GM23338 (cell line): ENCODE measurements around the gene CELSR3. TPM values are rescaled to one million over a fixed set of nuclear protein-coding genes. Genes with fewer than 3 reads are reported as not detected.

ENCODE experiments used
- ATAC-seq: fragments of 200-7000 bp; cut with Tn5 transposase; 3 replicates; pipeline ENCODE4 v1.9.1; 2020
- DNase-seq: peaks from one replicate; pipeline ENCODE4 v3.0.0-alpha.2; 2015; ENCODE audit warnings: low spot score
- H2AFZ ChIP-seq: fragments of 200-600 bp; sonication (generic); 2 replicates; pipeline ENCODE4 v1.8.0; 2016; ENCODE audit warnings: antibody characterized with exemption, mild to moderate bottlenecking, moderate library complexity
- H3F3A ChIP-seq: fragments of 200-600 bp; sonication (generic); replicated peaks from 2 replicates; pipeline ENCODE4 v1.8.0; 2017; ENCODE audit warnings: antibody characterized with exemption, mixed run types, low read depth
- H3K27ac ChIP-seq: fragments of 200-600 bp; sonication (generic); 2 replicates; pipeline ENCODE4 v1.6.1; 2016; ENCODE audit warnings: low read depth
- H3K27me3 ChIP-seq: fragments of 200-600 bp; sonication (generic); 2 replicates; pipeline ENCODE4 v1.8.0; 2016; ENCODE audit warnings: mild to moderate bottlenecking, mixed run types, moderate library complexity; ENCODE audit not compliant: insufficient read depth
- H3K36me3 ChIP-seq: fragments of 200-600 bp; sonication (generic); 2 replicates; pipeline ENCODE4 v1.8.0; 2016; ENCODE audit warnings: mild to moderate bottlenecking; ENCODE audit not compliant: insufficient read depth
- H3K4me1 ChIP-seq: fragments of 200-600 bp; sonication (generic); 2 replicates; pipeline ENCODE4 v1.8.0; 2016; ENCODE audit warnings: mild to moderate bottlenecking, moderate library complexity; ENCODE audit not compliant: insufficient read depth
- H3K4me2 ChIP-seq: fragments of 200-600 bp; sonication (generic); 2 replicates; pipeline ENCODE4 v1.7.1; 2017; ENCODE audit warnings: mixed run types
- H3K4me3 ChIP-seq: fragments of 200-600 bp; sonication (generic); 2 replicates; pipeline ENCODE4 v1.6.1; 2016; ENCODE audit warnings: mixed run types
- H3K79me2 ChIP-seq: fragments of 200-600 bp; sonication (generic); replicated peaks from 2 replicates; pipeline ENCODE4 v1.8.0; 2017; ENCODE audit warnings: mild to moderate bottlenecking; ENCODE audit not compliant: insufficient read depth
- H3K9me2 ChIP-seq: fragments of 200-600 bp; sonication (generic); 2 replicates; pipeline ENCODE4 v1.8.0; 2017; ENCODE audit not compliant: insufficient read depth
- H4K20me1 ChIP-seq: fragments of 200-600 bp; sonication (generic); replicated peaks from 2 replicates; pipeline ENCODE4 v1.8.0; 2017; ENCODE audit warnings: mild to moderate bottlenecking; ENCODE audit not compliant: insufficient read depth
- H3K27ac Mint-ChIP-seq: 2 replicates; pipeline ENCODE4 v1.8.0; 2020; ENCODE audit warnings: inconsistent platforms, mild to moderate bottlenecking, moderate library complexity, mixed read lengths
- H3K27me3 Mint-ChIP-seq: 3 replicates; pipeline ENCODE4 v1.8.0; 2022; ENCODE audit warnings: low read depth, mild to moderate bottlenecking, moderate library complexity, mixed read lengths, inconsistent platforms; ENCODE audit not compliant: insufficient read depth, poor library complexity
- H3K36me3 Mint-ChIP-seq: 3 replicates; pipeline ENCODE4 v1.8.0; 2021; ENCODE audit warnings: low read depth, mild to moderate bottlenecking, inconsistent platforms, moderate library complexity, mixed read lengths
- H3K4me1 Mint-ChIP-seq: 3 replicates; pipeline ENCODE4 v1.8.0; 2020; ENCODE audit warnings: mild to moderate bottlenecking, inconsistent platforms, mixed read lengths
- H3K4me3 Mint-ChIP-seq: 3 replicates; pipeline ENCODE4 v1.8.0; 2021; ENCODE audit warnings: moderate library complexity, mild to moderate bottlenecking, inconsistent platforms, mixed read lengths
- H3K9me3 Mint-ChIP-seq: 3 replicates; pipeline ENCODE4 v1.8.0; 2020; ENCODE audit warnings: moderate library complexity, mild to moderate bottlenecking, inconsistent platforms, mixed read lengths
- CREB1 ChIP-seq: fragments of 250-450 bp; sonication (Bioruptor Pico); IDR thresholded peaks from 2 replicates; pipeline ENCODE4 v1.5.0; 2020; ENCODE audit warnings: low read depth, mild to moderate bottlenecking, moderate library complexity
- EZH2 ChIP-seq: fragments of 200-600 bp; sonication (generic); IDR thresholded peaks from one replicate; pipeline ENCODE4 v1.8.0; 2017; ENCODE audit warnings: antibody characterized with exemption, mild to moderate bottlenecking, low read depth; ENCODE audit not compliant: unreplicated experiment
- EZH2phosphoT487 ChIP-seq: fragments of 200-600 bp; sonication (generic); IDR thresholded peaks from one replicate; pipeline ENCODE4 v1.8.1; 2018; ENCODE audit warnings: antibody characterized with exemption; ENCODE audit not compliant: unreplicated experiment
- NANOG ChIP-seq: IDR thresholded peaks from 2 replicates; pipeline ENCODE4 v1.6.1; 2016; ENCODE audit warnings: antibody characterized with exemption, borderline replicate concordance
- STAT1 ChIP-seq: IDR thresholded peaks from one replicate; pipeline ENCODE4 v1.6.1; 2016; ENCODE audit warnings: antibody characterized with exemption; ENCODE audit not compliant: unreplicated experiment
- ZNF331 ChIP-seq: fragments of 250-450 bp; sonication (Bioruptor Pico); IDR thresholded peaks from 2 replicates; pipeline ENCODE4 v1.5.0; 2020; ENCODE audit warnings: low read depth, mild to moderate bottlenecking, moderate library complexity
- polyA plus RNA-seq: library from polyadenylated mRNA; unstranded; fragments of >200 nt; fragmentation: Nextera tagmentation; extraction: Ambion mirVana; gene quantifications from 2 replicates; pipeline ENCODE4 v1.2.1, GENCODE V29; 2016
- total RNA-seq: library from RNA; depleted of rRNA; stranded (reverse); fragments of >200 nt; shearing (Covaris generic); gene quantifications from 2 replicates; pipeline ENCODE4 v1.2.3, GENCODE V29; 2014
- TF ChIP-seq, protein P1 (sequence below): fragments of 250-450 bp; sonication (Bioruptor Pico); IDR thresholded peaks from 2 replicates; pipeline ENCODE4 v1.5.0; 2020; ENCODE audit warnings: mild to moderate bottlenecking, moderate library complexity

Gene CELSR3
- total and polyA plus RNA-seq, 2 experiments from 2014 or later, result 7.5 to 33.3 TPM

GRCh38 chr3:48607519-48607918 is 55.2 kb downstream of the CELSR3 start:
- DNase-seq, result no peak
- H2AFZ ChIP-seq, result no peak overlapping the region
- no peak overlapping the region for H3K27ac Mint-ChIP-seq
- H3K27me3 ChIP-seq, result no peaks in the 10 kb centered on the region
- no peaks in the 10 kb centered on the region; the same call in 2 of the 3 replicates for H3K9me3 Mint-ChIP-seq
- no peaks in the 10 kb centered on the region; the same call in 1 of the 2 replicates for H4K20me1 ChIP-seq
- no peak for TF ChIP-seq EZH2phosphoT487
- TF ChIP-seq ZNF331 (CRISPR knock-in tag), result no peak
- TF ChIP-seq, protein P1, sequence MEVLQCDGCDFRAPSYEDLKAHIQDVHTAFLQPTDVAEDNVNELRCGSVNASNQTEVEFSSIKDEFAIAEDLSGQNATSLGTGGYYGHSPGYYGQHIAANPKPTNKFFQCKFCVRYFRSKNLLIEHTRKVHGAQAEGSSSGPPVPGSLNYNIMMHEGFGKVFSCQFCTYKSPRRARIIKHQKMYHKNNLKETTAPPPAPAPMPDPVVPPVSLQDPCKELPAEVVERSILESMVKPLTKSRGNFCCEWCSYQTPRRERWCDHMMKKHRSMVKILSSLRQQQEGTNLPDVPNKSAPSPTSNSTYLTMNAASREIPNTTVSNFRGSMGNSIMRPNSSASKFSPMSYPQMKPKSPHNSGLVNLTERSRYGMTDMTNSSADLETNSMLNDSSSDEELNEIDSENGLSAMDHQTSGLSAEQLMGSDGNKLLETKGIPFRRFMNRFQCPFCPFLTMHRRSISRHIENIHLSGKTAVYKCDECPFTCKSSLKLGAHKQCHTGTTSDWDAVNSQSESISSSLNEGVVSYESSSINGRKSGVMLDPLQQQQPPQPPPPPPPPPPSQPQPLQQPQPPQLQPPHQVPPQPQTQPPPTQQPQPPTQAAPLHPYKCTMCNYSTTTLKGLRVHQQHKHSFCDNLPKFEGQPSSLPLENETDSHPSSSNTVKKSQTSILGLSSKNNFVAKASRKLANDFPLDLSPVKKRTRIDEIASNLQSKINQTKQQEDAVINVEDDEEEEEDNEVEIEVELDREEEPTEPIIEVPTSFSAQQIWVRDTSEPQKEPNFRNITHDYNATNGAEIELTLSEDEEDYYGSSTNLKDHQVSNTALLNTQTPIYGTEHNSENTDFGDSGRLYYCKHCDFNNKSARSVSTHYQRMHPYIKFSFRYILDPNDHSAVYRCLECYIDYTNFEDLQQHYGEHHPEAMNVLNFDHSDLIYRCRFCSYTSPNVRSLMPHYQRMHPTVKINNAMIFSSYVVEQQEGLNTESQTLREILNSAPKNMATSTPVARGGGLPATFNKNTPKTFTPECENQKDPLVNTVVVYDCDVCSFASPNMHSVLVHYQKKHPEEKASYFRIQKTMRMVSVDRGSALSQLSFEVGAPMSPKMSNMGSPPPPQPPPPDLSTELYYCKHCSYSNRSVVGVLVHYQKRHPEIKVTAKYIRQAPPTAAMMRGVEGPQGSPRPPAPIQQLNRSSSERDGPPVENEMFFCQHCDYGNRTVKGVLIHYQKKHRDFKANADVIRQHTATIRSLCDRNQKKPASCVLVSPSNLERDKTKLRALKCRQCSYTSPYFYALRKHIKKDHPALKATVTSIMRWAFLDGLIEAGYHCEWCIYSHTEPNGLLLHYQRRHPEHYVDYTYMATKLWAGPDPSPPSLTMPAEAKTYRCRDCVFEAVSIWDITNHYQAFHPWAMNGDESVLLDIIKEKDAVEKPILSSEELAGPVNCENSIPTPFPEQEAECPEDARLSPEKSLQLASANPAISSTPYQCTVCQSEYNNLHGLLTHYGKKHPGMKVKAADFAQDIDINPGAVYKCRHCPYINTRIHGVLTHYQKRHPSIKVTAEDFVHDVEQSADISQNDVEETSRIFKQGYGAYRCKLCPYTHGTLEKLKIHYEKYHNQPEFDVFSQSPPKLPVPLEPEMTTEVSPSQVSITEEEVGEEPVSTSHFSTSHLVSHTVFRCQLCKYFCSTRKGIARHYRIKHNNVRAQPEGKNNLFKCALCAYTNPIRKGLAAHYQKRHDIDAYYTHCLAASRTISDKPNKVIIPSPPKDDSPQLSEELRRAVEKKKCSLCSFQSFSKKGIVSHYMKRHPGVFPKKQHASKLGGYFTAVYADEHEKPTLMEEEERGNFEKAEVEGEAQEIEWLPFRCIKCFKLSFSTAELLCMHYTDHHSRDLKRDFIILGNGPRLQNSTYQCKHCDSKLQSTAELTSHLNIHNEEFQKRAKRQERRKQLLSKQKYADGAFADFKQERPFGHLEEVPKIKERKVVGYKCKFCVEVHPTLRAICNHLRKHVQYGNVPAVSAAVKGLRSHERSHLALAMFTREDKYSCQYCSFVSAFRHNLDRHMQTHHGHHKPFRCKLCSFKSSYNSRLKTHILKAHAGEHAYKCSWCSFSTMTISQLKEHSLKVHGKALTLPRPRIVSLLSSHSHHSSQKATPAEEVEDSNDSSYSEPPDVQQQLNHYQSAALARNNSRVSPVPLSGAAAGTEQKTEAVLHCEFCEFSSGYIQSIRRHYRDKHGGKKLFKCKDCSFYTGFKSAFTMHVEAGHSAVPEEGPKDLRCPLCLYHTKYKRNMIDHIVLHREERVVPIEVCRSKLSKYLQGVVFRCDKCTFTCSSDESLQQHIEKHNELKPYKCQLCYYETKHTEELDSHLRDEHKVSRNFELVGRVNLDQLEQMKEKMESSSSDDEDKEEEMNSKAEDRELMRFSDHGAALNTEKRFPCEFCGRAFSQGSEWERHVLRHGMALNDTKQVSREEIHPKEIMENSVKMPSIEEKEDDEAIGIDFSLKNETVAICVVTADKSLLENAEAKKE, result no peak
- TF ChIP-seq CREB1, result no peak
- no peak for TF ChIP-seq STAT1
- no peak for ATAC-seq
- H3K4me3 ChIP-seq, result no peak overlapping the region
- peaks cover 54% of the 10 kb centered on the region for H3K36me3 Mint-ChIP-seq
- peaks cover 9% of the 10 kb centered on the region for H3K27me3 Mint-ChIP-seq
- no peak overlapping the region for H3K4me3 Mint-ChIP-seq
- no peaks in the 10 kb centered on the region for H3K9me2 ChIP-seq
- H3K4me2 ChIP-seq, result no peak overlapping the region
- peaks cover 31% of the 10 kb centered on the region for H3K36me3 ChIP-seq
- peaks cover 11% of the 10 kb centered on the region; the same call in 2 of the 3 replicates for H3K4me1 Mint-ChIP-seq
- H3F3A ChIP-seq, result peaks cover 24% of the 10 kb centered on the region
- H3K4me1 ChIP-seq, result peaks cover 15% of the 10 kb centered on the region
- H3K79me2 ChIP-seq, result peaks cover 38% of the 10 kb centered on the region
- H3K27ac ChIP-seq, result no peak overlapping the region

DNA sequence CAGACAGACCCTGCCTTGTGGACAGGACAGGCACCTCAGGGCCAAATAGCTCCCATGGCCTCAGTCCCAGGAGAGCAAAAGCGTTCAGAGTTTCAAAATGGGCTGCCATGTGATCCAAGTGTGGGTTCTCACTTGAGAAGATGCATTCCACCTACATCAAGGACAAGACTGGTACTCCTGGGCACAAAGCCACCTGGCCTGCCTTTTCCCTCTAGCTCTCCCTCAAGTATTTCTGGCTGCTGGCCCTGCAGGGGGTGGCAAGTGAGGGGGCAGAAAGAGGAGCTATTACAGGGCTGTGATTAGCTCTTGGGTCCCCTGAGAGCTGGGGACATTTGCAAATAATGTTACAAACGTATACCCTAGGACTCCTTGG is 61.1 kb downstream of the CELSR3 start:
- Mint-ChIP-seq H3K36me3 (peaks cover 87% of the 10 kb centered on the region), H3K27ac (no peak overlapping the region)
- peaks cover 23% of the 10 kb centered on the region for H3K36me3 ChIP-seq
- TF ChIP-seq NANOG (no peak), STAT1 (no peak), EZH2 (no peak)
- TF ChIP-seq, protein P1, result no peak

More for the DNA sequence above, 61.1 kb downstream of the CELSR3 start:
- H3F3A ChIP-seq, result no peaks in the 10 kb centered on the region
- no peaks in the 10 kb centered on the region for H3K9me2 ChIP-seq
- H3K27ac ChIP-seq, result no peak overlapping the region
- no peak for DNase-seq
- no peaks in the 10 kb centered on the region for H3K27me3 ChIP-seq
- no peak overlapping the region for H3K4me2 ChIP-seq
- H3K4me3 ChIP-seq, result no peak overlapping the region
- no peaks in the 10 kb centered on the region; the same call in 2 of the 3 replicates for H3K4me1 Mint-ChIP-seq
- H4K20me1 ChIP-seq, result peaks cover 7% of the 10 kb centered on the region
- no peak overlapping the region for H2AFZ ChIP-seq
- no peak for ATAC-seq
- H3K9me3 Mint-ChIP-seq, result no peaks in the 10 kb centered on the region
- peaks cover 11% of the 10 kb centered on the region for H3K27me3 Mint-ChIP-seq
- no peaks in the 10 kb centered on the region for H3K4me1 ChIP-seq
- peaks cover 15% of the 10 kb centered on the region; the same call in 1 of the 2 replicates for H3K79me2 ChIP-seq
- H3K4me3 Mint-ChIP-seq, result no peak overlapping the region
